ENCODE measurements around the gene SPAG17. TPM values are rescaled to one million over a fixed set of nuclear protein-coding genes. Genes with fewer than 3 reads are reported as not detected.

The SPAG17 gene
- total RNA-seq, 1 donor from 2014 or later, result 5.6 TPM

- Mint-ChIP-seq H3K4me1 (ENCODE audit: unreplicated experiment) (peaks cover 38% of the 10 kb centered on the region), H3K36me3 (no peaks in the 10 kb centered on the region), H3K27me3 (no peaks in the 10 kb centered on the region), H3K4me3 (no peak overlapping the region), H3K27ac (peak overlapping the region; percentile 24), H3K9me3 (no peaks in the 10 kb centered on the region)
- no peak for DNase-seq (ENCODE audit: extremely low spot score, unreplicated experiment)
- no peak for TF ChIP-seq CTCF (conservative IDR thresholded peaks at IDR 0.05)
Observed at GRCh38 chr1:118116401-118116800, 68.6 kb downstream of the SPAG17 start.

GRCh38 chr1:118115567-118116295, 69.3 kb downstream of the SPAG17 start:
- no peak overlapping the region for H3K4me3 Mint-ChIP-seq
- no peaks in the 10 kb centered on the region for H3K27me3 Mint-ChIP-seq
- H3K9me3 Mint-ChIP-seq, result no peaks in the 10 kb centered on the region
- H3K36me3 Mint-ChIP-seq, result no peaks in the 10 kb centered on the region
- peak overlapping the region; percentile 24 for H3K27ac Mint-ChIP-seq
- no peak for DNase-seq (ENCODE audit: extremely low spot score, unreplicated experiment)
- TF ChIP-seq CTCF (conservative IDR thresholded peaks at IDR 0.05), result no peak
- H3K4me1 Mint-ChIP-seq (ENCODE audit: unreplicated experiment), result peaks cover 32% of the 10 kb centered on the region

- Mint-ChIP-seq H3K36me3 (no peaks in the 10 kb centered on the region), H3K27me3 (no peaks in the 10 kb centered on the region), H3K9me3 (no peaks in the 10 kb centered on the region), H3K27ac (no peak overlapping the region), H3K4me3 (no peak overlapping the region), H3K4me1 (ENCODE audit: unreplicated experiment) (peaks cover 21% of the 10 kb centered on the region)
- no peak for DNase-seq (ENCODE audit: extremely low spot score, unreplicated experiment)
- TF ChIP-seq CTCF (conservative IDR thresholded peaks at IDR 0.05), result no peak
Observed at GRCh38 chr1:118113261-118113660, 71.8 kb downstream of the SPAG17 start.

- TF ChIP-seq CTCF (conservative IDR thresholded peaks at IDR 0.05), result no peak
- H3K36me3 Mint-ChIP-seq, result no peaks in the 10 kb centered on the region
Observed at GRCh38 chr1:118110580-118110979, 74.4 kb downstream of the SPAG17 start.

GRCh38 chr1:118104951-118105350, 80.1 kb downstream of the SPAG17 start:
- H3K4me3 Mint-ChIP-seq, result no peak overlapping the region

More at GRCh38 chr1:118110580-118110979, 74.4 kb downstream of the SPAG17 start:
- DNase-seq (ENCODE audit: extremely low spot score, unreplicated experiment), result no peak
- no peak overlapping the region for H3K4me3 Mint-ChIP-seq
- H3K4me1 Mint-ChIP-seq (ENCODE audit: unreplicated experiment), result no peaks in the 10 kb centered on the region
- no peak overlapping the region for H3K27ac Mint-ChIP-seq
- no peaks in the 10 kb centered on the region for H3K9me3 Mint-ChIP-seq
- peaks cover 3% of the 10 kb centered on the region for H3K27me3 Mint-ChIP-seq

More at GRCh38 chr1:118104951-118105350, 80.1 kb downstream of the SPAG17 start:
- Mint-ChIP-seq H3K36me3 (no peaks in the 10 kb centered on the region), H3K27me3 (peaks cover 3% of the 10 kb centered on the region), H3K27ac (no peak overlapping the region), H3K4me1 (ENCODE audit: unreplicated experiment) (peaks cover 5% of the 10 kb centered on the region), H3K9me3 (no peaks in the 10 kb centered on the region)
- no peak for DNase-seq (ENCODE audit: extremely low spot score, unreplicated experiment)
- TF ChIP-seq CTCF (conservative IDR thresholded peaks at IDR 0.05), result no peak
